HUES6 (cell line): ENCODE data around the gene SNTA1.
"Not testable (repeated sequence)": the region's sequence is repeated elsewhere in the genome, so short reads cannot be mapped to it uniquely, and the experiment has no call there.

ENCODE experiments used
- H3K27ac ChIP-seq: 2 replicates; pipeline ENCODE4 v1.7.0; 2013; ENCODE audit warnings: low read depth, mild to moderate bottlenecking, low read length, inconsistent platforms
- H3K27me3 ChIP-seq: 2 replicates; pipeline ENCODE4 v1.6.1; 2013; ENCODE audit warnings: low read length; ENCODE audit not compliant: control insufficient read depth, insufficient read depth
- H3K36me3 ChIP-seq: 2 replicates; pipeline ENCODE4 v1.6.1; 2013; ENCODE audit warnings: low read length; ENCODE audit not compliant: control insufficient read depth, insufficient read depth
- H3K4me1 ChIP-seq: 2 replicates; pipeline ENCODE4 v1.6.1; 2013; ENCODE audit warnings: low read length; ENCODE audit not compliant: control insufficient read depth, insufficient read depth
- H3K4me3 ChIP-seq: 2 replicates; pipeline ENCODE4 v1.5.1; 2013; ENCODE audit warnings: low read depth, low read length
- H3K9ac ChIP-seq: one replicate; pipeline ENCODE4 v1.6.1; 2013; ENCODE audit warnings: mild to moderate bottlenecking, low read length
- H3K9me3 ChIP-seq: 2 replicates; pipeline ENCODE4 v1.6.1; 2013; ENCODE audit warnings: low read depth, low read length; ENCODE audit not compliant: control insufficient read depth, insufficient read depth

Gene SNTA1

DNA sequence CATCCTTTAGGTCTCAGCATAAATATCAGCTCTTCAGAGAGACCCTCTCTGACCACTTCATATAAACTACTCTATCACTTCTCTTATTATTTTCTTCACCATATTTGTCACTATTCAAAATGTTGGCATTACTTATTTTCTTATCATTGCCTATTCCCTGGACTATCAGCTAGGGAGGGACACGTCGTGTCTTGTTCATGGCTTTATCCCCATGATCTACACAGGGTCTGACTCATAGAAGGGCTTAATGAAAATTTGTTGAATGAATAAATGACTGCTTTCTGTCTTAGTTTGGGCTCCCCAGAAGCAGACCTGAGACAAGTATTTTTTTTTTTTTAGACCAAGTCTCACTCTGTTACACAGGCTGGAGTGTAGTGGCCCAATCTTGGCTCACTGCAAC lies 39.3 kb downstream of the SNTA1 start:
- H3K27ac ChIP-seq, result no peak overlapping the region
- no peak overlapping the region for H3K9ac ChIP-seq
- peaks cover 11% of the 10 kb centered on the region for H3K4me1 ChIP-seq
- H3K27me3 ChIP-seq, result no peaks in the 10 kb centered on the region
- H3K36me3 ChIP-seq, result peaks cover 6% of the 10 kb centered on the region; the same call in 1 of the 2 replicates
- no peaks in the 10 kb centered on the region for H3K9me3 ChIP-seq
- H3K4me3 ChIP-seq, result no peak overlapping the region

GRCh38 chr20:33401921-33402369 lies 41.6 kb downstream of the SNTA1 start:
- Histone ChIP-seq H3K9ac (no peak overlapping the region), H3K36me3 (no peaks in the 10 kb centered on the region; the same call in 1 of the 2 replicates), H3K4me3 (peak overlapping the region; percentile 95), H3K4me1 (peaks cover 6% of the 10 kb centered on the region), H3K27me3 (no peaks in the 10 kb centered on the region), H3K27ac (no peak overlapping the region), H3K9me3 (no peaks in the 10 kb centered on the region)

DNA sequence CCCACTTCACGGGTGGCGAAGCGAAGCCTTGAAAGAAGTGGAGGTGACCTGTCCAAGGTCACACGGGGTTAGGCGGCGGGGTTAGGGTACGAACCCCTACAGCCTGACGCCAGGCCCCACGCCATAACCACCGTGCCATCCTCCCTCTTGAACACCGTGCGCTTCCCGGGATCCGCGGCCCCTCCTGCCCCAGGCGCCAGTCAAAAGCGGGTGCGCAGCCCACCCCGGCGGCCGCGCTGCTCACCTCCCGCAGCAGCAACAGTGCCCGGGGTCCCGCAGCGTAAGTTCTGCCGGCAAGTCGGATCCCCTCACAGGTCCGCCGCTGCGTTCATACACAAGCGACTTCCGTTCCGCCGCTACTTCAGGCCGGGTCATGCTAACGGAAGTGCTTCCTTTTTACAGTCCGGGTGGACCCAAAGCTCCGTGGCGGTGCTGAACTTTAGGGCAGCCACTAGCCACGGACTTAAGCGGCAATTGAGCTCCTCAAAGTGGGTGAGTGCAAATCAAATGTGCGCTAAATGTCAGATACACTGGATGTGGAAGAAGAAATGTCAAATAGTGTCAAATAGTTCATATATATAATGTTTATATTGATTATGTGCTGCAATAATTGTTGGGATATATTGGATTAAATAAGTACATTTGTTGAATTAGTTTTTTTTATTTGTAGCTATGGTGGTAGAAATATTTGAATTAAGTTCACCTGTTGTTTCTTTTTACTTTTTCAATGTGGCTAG lies 42.2 kb downstream of the SNTA1 start, which contains the start of gene CDK5RAP1:
Gene CDK5RAP1 (minus strand): TSS at position 336 of the 737 bp plus-strand sequence. CDS start 4,455 bp downstream, outside the sequence.
- Histone ChIP-seq H3K9me3 (no peaks in the 10 kb centered on the region), H3K9ac (peak within 1 kb of the TSS; percentile 81), H3K36me3 (peaks cover 6% of the 10 kb centered on the region; the same call in 1 of the 2 replicates), H3K27me3 (no peaks in the 10 kb centered on the region), H3K4me3 (peak within 1 kb of the TSS; percentile 95), H3K4me1 (peaks cover 6% of the 10 kb centered on the region), H3K27ac (no peak within 1 kb of the TSS)

- Histone ChIP-seq H3K36me3 (peaks cover 11% of the 10 kb centered on the region; the same call in 1 of the 2 replicates), H3K27me3 (no peaks in the 10 kb centered on the region), H3K9ac (peak overlapping the region; percentile 81), H3K27ac (no peak overlapping the region), H3K9me3 (no peaks in the 10 kb centered on the region), H3K4me1 (peaks cover 6% of the 10 kb centered on the region), H3K4me3 (peak overlapping the region; percentile 95)
Measured at GRCh38 chr20:33400812-33401183, 42.8 kb downstream of the SNTA1 start.

GRCh38 chr20:33399924-33400323 lies 43.6 kb downstream of the SNTA1 start:
- Histone ChIP-seq H3K9ac (peak overlapping the region; percentile 24), H3K27me3 (no peaks in the 10 kb centered on the region), H3K36me3 (peaks cover 18% of the 10 kb centered on the region), H3K27ac (no peak overlapping the region), H3K9me3 (no peaks in the 10 kb centered on the region), H3K4me1 (peaks cover 6% of the 10 kb centered on the region), H3K4me3 (peak overlapping the region; percentile 95)

DNA sequence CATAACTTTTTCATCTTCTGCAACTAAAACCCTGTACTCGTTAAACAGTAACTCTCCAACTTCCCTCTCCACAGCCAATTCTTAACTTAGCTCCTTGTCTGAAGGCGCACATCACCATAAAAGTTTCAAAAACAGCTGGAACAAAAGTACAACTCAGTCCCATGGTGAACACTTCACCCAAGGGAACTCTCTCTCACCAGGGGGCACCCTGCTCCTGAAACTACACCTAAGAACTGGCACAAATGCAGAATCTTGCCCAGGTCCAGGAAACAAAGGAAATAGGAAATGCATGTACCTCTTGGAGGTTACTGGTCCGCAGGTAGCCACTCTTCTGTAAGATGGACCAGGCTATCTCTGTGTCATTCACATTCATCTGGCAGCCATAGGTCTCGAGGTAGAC lies 48.8 kb downstream of the SNTA1 start:
- no peak overlapping the region for H3K27ac ChIP-seq
- H3K36me3 ChIP-seq, result peaks cover 63% of the 10 kb centered on the region
- no peaks in the 10 kb centered on the region for H3K4me1 ChIP-seq
- H3K27me3 ChIP-seq, result no peaks in the 10 kb centered on the region
- no peaks in the 10 kb centered on the region for H3K9me3 ChIP-seq
- no peak overlapping the region for H3K4me3 ChIP-seq
- no peak overlapping the region for H3K9ac ChIP-seq

GRCh38 chr20:33393609-33394008 lies 50.0 kb downstream of the SNTA1 start:
- Histone ChIP-seq H3K27ac (no peak overlapping the region), H3K4me1 (no peaks in the 10 kb centered on the region), H3K27me3 (no peaks in the 10 kb centered on the region), H3K4me3 (no peak overlapping the region), H3K9me3 (no peaks in the 10 kb centered on the region), H3K36me3 (peaks cover 66% of the 10 kb centered on the region), H3K9ac (no peak overlapping the region)

DNA sequence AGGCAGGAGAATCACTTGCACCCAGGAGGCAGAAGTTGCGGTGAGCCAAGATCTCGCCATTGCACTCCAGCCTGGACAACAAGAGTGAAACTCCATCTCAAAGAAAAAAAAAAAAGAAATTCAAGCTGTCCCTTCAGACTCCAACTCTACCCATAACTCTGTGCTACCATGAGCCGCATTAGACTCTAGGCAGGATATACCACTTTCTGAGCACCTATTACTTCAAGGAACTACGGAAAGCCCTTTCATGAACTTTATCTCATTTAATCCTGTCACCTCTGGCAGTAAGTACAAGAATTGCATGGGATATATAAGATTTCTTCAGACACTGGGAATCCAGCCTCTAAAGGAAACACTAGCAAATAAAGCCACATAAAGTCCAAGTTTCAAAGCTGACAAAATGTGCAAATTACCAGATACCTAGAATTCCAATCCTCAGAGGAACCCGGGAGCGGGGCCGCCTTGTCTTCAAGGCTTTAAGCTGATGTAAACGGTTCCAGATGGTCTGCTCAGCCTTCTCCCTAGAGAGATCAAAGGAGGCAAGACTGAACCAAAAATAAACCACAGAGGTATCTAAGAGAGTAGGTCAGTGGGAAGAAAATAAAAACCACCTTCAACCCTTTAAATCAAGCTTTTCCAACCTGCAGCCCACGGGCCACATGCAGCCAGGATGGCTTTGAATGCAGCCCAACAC lies 51.7 kb downstream of the SNTA1 start:
- Histone ChIP-seq H3K9ac (no peak overlapping the region), H3K4me3 (no peak overlapping the region), H3K27ac (no peak overlapping the region), H3K27me3 (no peaks in the 10 kb centered on the region), H3K4me1 (no peaks in the 10 kb centered on the region), H3K9me3 (no peaks in the 10 kb centered on the region), H3K36me3 (peaks cover 78% of the 10 kb centered on the region)

DNA sequence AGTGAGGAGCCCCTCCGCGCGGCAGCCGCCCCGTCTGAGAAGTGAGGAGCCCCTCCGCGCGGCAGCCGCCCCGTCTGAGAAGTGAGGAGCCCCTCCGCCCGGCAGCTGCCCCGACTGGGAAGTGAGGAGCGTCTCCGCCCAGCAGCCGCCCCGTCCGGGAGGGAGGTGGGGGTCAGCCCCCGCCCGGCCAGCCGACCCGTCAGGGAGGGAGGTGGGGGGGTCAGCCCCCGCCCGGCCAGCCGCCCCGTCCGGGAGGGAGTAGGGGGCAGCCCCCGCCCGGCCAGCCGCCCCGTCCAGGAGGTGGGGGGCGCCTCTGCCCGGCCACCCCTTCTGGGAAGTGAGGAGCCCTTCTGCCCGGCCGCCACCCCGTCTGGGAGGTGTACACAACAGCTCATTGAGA lies 54.2 kb downstream of the SNTA1 start:
- H3K9ac ChIP-seq, H3K9me3 ChIP-seq, H3K4me1 ChIP-seq, H3K27ac ChIP-seq, H3K4me3 ChIP-seq, H3K27me3 ChIP-seq: not testable (repeated sequence)
- peaks cover 78% of the 10 kb centered on the region for H3K36me3 ChIP-seq

DNA sequence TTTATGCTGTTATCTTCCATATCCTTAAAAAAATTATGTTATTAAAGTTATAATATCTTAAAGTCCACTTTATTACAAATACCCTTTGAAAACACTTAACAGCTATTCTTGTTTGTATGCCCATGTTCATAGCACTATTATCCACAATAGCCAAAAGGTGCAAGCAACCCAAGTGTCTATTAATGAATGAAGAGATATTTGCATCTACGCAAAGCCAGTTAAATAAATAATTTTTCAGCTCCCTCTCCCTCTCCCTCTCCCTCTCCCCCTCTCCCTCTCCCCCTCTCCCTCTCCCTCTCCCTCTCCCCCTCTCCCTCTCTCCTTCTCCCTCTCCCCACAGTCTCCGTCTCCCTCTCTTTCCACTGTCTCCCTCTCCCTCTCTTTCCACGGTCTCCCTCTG lies 55.3 kb downstream of the SNTA1 start:
- H3K9ac ChIP-seq, result no peak overlapping the region
- H3K4me3 ChIP-seq, result no peak overlapping the region
- H3K36me3 ChIP-seq, result peaks cover 74% of the 10 kb centered on the region
- no peaks in the 10 kb centered on the region for H3K9me3 ChIP-seq
- no peaks in the 10 kb centered on the region for H3K4me1 ChIP-seq
- H3K27ac ChIP-seq, result no peak overlapping the region
- no peaks in the 10 kb centered on the region for H3K27me3 ChIP-seq

DNA sequence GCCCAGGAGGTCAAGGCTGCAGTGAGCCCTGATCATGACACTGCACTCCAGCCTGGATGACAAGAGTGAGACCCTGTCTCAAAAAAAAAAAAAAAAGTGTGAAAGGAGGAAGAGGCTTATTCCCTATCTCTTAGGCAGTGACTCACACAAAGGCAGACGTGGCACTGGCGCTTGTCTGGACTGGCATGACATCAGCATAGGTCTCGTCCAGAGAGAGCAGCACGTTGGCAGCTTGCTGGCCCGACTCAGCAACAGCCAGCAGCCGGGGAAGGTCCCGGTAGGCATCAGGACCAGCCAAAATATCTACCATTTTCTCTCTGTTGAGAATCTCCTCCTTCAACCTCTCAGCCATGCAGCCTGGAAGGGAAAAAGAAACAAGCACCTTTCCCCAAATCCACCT lies 56.4 kb downstream of the SNTA1 start:
- peaks cover 66% of the 10 kb centered on the region for H3K36me3 ChIP-seq
- no peak overlapping the region for H3K9ac ChIP-seq
- H3K9me3 ChIP-seq, result no peaks in the 10 kb centered on the region
- no peak overlapping the region for H3K27ac ChIP-seq
- no peaks in the 10 kb centered on the region for H3K27me3 ChIP-seq
- no peaks in the 10 kb centered on the region for H3K4me1 ChIP-seq
- H3K4me3 ChIP-seq, result no peak overlapping the region
